Measurements from ENCODE around the gene GOLGB1.

The GOLGB1 gene

DNA sequence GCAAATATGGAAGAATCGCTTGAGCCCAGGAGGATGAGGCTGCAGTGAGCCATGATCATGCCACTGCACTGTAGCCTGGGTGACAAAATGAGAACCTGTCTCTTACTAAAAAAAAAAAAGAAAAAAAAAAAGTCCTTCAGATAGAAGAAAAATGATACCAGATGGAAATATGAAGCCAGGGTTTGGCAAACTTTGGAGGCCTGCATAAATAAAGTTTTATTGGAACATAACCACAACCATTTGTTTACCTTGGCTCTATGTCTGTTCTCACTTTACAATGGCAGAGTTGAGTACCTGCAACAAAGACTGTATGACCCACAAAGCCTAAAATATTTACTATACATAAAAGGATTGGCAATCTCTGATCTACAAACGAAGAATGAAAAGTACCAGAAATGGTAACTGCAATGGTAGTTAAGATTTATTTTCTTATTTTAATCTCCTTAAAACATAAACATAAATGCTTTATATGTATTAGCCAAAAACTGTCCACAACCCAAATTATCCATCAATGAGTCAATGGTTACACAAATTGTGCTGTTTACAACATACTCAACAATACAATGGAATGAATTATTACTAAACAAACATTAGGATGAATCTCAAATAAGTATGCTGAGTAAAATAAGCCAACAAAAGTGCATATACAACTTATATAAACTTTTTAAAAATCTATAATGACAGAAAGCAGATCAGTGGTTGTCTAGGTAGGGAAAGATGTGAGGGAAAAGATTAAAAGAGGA lies 41.8 kb downstream of the GOLGB1 start:
- no peak overlapping the region for H3K4ac ChIP-seq (ENCODE audit: low read depth, low read length)
- H4K5ac ChIP-seq (ENCODE audit: low read length) = no peak overlapping the region
- H2AK5ac ChIP-seq (ENCODE audit: low read length) = no peak overlapping the region
- H2BK15ac ChIP-seq (replicated peaks; ENCODE audit: low read depth) = no peak overlapping the region
- no peaks in the 10 kb centered on the region for H3K36me3 ChIP-seq (ENCODE audit: control insufficient read depth, insufficient read depth, low read length)
- H3K79me1 ChIP-seq (ENCODE audit: low read length) = no peaks in the 10 kb centered on the region
- H3K18ac ChIP-seq (ENCODE audit: low read length) = no peak overlapping the region
- no peak overlapping the region for H2BK5ac ChIP-seq (ENCODE audit: low read length)
- no peak overlapping the region for H3K4me3 ChIP-seq (ENCODE audit: low read length)
- no peak overlapping the region for H3K27ac ChIP-seq (ENCODE audit: low read depth, low read length)
- no peaks in the 10 kb centered on the region for H3K27me3 ChIP-seq (ENCODE audit: insufficient read depth, low read length, poor library complexity)
- no peak for DNase-seq
- H3K23ac ChIP-seq (ENCODE audit: low read length) = no peak overlapping the region
- no peak overlapping the region for H4K8ac ChIP-seq (ENCODE audit: low read depth, low read length)
- WGBS (ENCODE audit: extremely low coverage, insufficient coverage, low lambda C conversion rate) = no CpG with 5 or more reads among the region's 2 CpGs
- no peak overlapping the region for H2BK120ac ChIP-seq (ENCODE audit: low read depth, low read length)
- no peaks in the 10 kb centered on the region for H3K4me1 ChIP-seq (ENCODE audit: control insufficient read depth, low read depth, low read length)
- no peak overlapping the region for H3K4me2 ChIP-seq (ENCODE audit: low read length)
- H3K56ac ChIP-seq (ENCODE audit: low read length) = no peak overlapping the region
- H3K79me2 ChIP-seq (ENCODE audit: control insufficient read depth, insufficient read depth, low read length) = no peaks in the 10 kb centered on the region
- no peak overlapping the region for H3K9ac ChIP-seq (ENCODE audit: low read length)

DNA sequence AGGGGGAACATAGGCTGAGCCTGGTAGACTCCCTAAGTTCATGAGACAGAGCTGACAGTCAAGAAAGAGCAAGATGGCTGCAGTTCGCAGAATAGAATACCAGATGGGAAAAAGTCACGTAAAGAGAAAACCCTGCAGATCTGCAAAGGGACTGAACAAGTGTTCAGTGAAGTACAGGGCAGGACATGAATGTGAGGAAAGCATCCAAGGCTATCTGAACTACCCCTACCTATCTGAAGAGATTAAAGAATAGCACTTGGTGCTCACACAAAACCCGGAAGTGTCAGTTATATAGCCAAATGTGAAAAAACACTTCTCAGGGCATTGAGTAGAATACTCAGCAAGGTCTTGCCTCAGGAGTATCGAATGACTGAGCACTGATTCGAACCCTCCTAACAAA lies 44.0 kb downstream of the GOLGB1 start:
- no peak overlapping the region for H2BK120ac ChIP-seq (ENCODE audit: low read depth, low read length)
- H3K79me2 ChIP-seq (ENCODE audit: control insufficient read depth, insufficient read depth, low read length) = no peaks in the 10 kb centered on the region
- no CpG with 5 or more reads among the region's 5 CpGs for WGBS (ENCODE audit: extremely low coverage, insufficient coverage, low lambda C conversion rate)
- H4K5ac ChIP-seq (ENCODE audit: low read length) = no peak overlapping the region
- no peaks in the 10 kb centered on the region for H3K27me3 ChIP-seq (ENCODE audit: insufficient read depth, low read length, poor library complexity)
- H3K27ac ChIP-seq (ENCODE audit: low read depth, low read length) = no peak overlapping the region
- no peak overlapping the region for H3K4me3 ChIP-seq (ENCODE audit: low read length)
- no peaks in the 10 kb centered on the region for H3K79me1 ChIP-seq (ENCODE audit: low read length)
- no peak overlapping the region for H2BK5ac ChIP-seq (ENCODE audit: low read length)
- no peaks in the 10 kb centered on the region for H3K4me1 ChIP-seq (ENCODE audit: control insufficient read depth, low read depth, low read length)
- H3K4ac ChIP-seq (ENCODE audit: low read depth, low read length) = no peak overlapping the region
- no peak overlapping the region for H3K4me2 ChIP-seq (ENCODE audit: low read length)
- no peak overlapping the region for H3K9ac ChIP-seq (ENCODE audit: low read length)
- no peaks in the 10 kb centered on the region for H3K36me3 ChIP-seq (ENCODE audit: control insufficient read depth, insufficient read depth, low read length)
- H3K23ac ChIP-seq (ENCODE audit: low read length) = no peak overlapping the region
- no peak for DNase-seq
- no peak overlapping the region for H2AK5ac ChIP-seq (ENCODE audit: low read length)
- H2BK15ac ChIP-seq (replicated peaks; ENCODE audit: low read depth) = no peak overlapping the region
- H4K8ac ChIP-seq (ENCODE audit: low read depth, low read length) = no peak overlapping the region
- no peak overlapping the region for H3K18ac ChIP-seq (ENCODE audit: low read length)
- H3K56ac ChIP-seq (ENCODE audit: low read length) = no peak overlapping the region

DNA sequence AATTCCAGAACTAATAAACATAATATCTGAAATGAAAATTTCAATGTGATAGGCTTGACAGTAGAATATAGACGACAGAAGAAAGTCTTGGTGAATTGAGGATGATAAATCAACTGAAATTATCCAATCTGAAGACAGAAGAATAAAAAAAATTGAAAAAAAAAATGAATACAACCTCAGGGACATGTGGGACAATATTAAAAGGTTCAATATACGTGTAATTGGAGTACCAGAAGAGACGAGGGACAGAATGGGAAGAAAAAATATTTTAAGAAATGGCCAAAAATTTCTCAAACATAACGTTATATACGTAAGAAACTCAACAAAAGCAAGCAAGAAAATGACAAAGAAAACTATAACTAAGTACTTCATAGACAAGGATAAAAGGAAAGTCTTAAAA lies 45.6 kb downstream of the GOLGB1 start:
- no peak overlapping the region for H2BK5ac ChIP-seq (ENCODE audit: low read length)
- H3K27ac ChIP-seq (ENCODE audit: low read depth, low read length) = no peak overlapping the region
- H3K4ac ChIP-seq (ENCODE audit: low read depth, low read length) = no peak overlapping the region
- H3K56ac ChIP-seq (ENCODE audit: low read length) = no peak overlapping the region
- no peaks in the 10 kb centered on the region for H3K79me1 ChIP-seq (ENCODE audit: low read length)
- DNase-seq = no peak
- H3K36me3 ChIP-seq (ENCODE audit: control insufficient read depth, insufficient read depth, low read length) = no peaks in the 10 kb centered on the region
- H3K27me3 ChIP-seq (ENCODE audit: insufficient read depth, low read length, poor library complexity) = no peaks in the 10 kb centered on the region
- no peak overlapping the region for H2BK120ac ChIP-seq (ENCODE audit: low read depth, low read length)
- no peak overlapping the region for H4K8ac ChIP-seq (ENCODE audit: low read depth, low read length)
- no peaks in the 10 kb centered on the region for H3K4me1 ChIP-seq (ENCODE audit: control insufficient read depth, low read depth, low read length)
- H3K79me2 ChIP-seq (ENCODE audit: control insufficient read depth, insufficient read depth, low read length) = no peaks in the 10 kb centered on the region
- no peak overlapping the region for H2BK15ac ChIP-seq (replicated peaks; ENCODE audit: low read depth)
- no peak overlapping the region for H2AK5ac ChIP-seq (ENCODE audit: low read length)
- WGBS (ENCODE audit: extremely low coverage, insufficient coverage, low lambda C conversion rate) = no CpG with 5 or more reads among the region's 5 CpGs
- H4K5ac ChIP-seq (ENCODE audit: low read length) = no peak overlapping the region
- no peak overlapping the region for H3K23ac ChIP-seq (ENCODE audit: low read length)
- no peak overlapping the region for H3K9ac ChIP-seq (ENCODE audit: low read length)
- no peak overlapping the region for H3K4me3 ChIP-seq (ENCODE audit: low read length)
- H3K18ac ChIP-seq (ENCODE audit: low read length) = no peak overlapping the region
- H3K4me2 ChIP-seq (ENCODE audit: low read length) = no peak overlapping the region

- peaks cover 3% of the 10 kb centered on the region for H3K36me3 ChIP-seq (ENCODE audit: control insufficient read depth, insufficient read depth, low read length)
- no peak overlapping the region for H3K56ac ChIP-seq (ENCODE audit: low read length)
- H3K4me1 ChIP-seq (ENCODE audit: control insufficient read depth, low read depth, low read length) = no peaks in the 10 kb centered on the region
- no peaks in the 10 kb centered on the region for H3K27me3 ChIP-seq (ENCODE audit: insufficient read depth, low read length, poor library complexity)
- H2AK5ac ChIP-seq (ENCODE audit: low read length) = no peak overlapping the region
- H3K79me2 ChIP-seq (ENCODE audit: control insufficient read depth, insufficient read depth, low read length) = no peaks in the 10 kb centered on the region
- H3K4me3 ChIP-seq (ENCODE audit: low read length) = no peak overlapping the region
- H4K8ac ChIP-seq (ENCODE audit: low read depth, low read length) = no peak overlapping the region
- H3K79me1 ChIP-seq (ENCODE audit: low read length) = no peaks in the 10 kb centered on the region
- no peak overlapping the region for H3K23ac ChIP-seq (ENCODE audit: low read length)
- H3K4ac ChIP-seq (ENCODE audit: low read depth, low read length) = no peak overlapping the region
- no peak overlapping the region for H3K18ac ChIP-seq (ENCODE audit: low read length)
- no peak overlapping the region for H3K4me2 ChIP-seq (ENCODE audit: low read length)
- H4K5ac ChIP-seq (ENCODE audit: low read length) = no peak overlapping the region
- H3K27ac ChIP-seq (ENCODE audit: low read depth, low read length) = no peak overlapping the region
- H2BK5ac ChIP-seq (ENCODE audit: low read length) = no peak overlapping the region
- H2BK15ac ChIP-seq (replicated peaks; ENCODE audit: low read depth) = no peak overlapping the region
- H2BK120ac ChIP-seq (ENCODE audit: low read depth, low read length) = no peak overlapping the region
- DNase-seq = no peak
- H3K9ac ChIP-seq (ENCODE audit: low read length) = no peak overlapping the region
Observed at GRCh38 chr3:121698901-121699300, 50.6 kb downstream of the GOLGB1 start.

DNA sequence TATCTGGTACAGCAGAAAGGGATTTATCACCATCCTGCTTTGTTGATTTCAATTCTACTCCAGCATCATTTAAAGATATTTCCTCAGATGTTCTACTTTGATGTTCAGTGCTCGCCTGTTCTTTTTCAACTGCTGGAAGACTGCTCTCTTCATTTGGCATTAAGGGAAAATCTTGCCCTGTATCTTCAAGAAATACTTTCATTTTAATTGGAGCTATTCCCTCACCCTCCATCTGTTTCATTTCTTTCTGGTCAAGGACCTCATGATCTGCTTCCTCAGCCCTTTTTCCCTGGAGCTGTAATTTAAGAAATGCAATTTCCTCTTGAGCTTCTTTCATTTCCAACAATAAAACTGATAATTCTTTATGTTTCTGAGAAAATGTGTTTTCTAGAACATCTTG lies 51.1 kb downstream of the GOLGB1 start:
- peaks cover 3% of the 10 kb centered on the region for H3K36me3 ChIP-seq (ENCODE audit: control insufficient read depth, insufficient read depth, low read length)
- H3K27me3 ChIP-seq (ENCODE audit: insufficient read depth, low read length, poor library complexity) = no peaks in the 10 kb centered on the region
- H4K5ac ChIP-seq (ENCODE audit: low read length) = no peak overlapping the region
- H3K4ac ChIP-seq (ENCODE audit: low read depth, low read length) = no peak overlapping the region
- no peak overlapping the region for H2BK120ac ChIP-seq (ENCODE audit: low read depth, low read length)
- no peak overlapping the region for H2AK5ac ChIP-seq (ENCODE audit: low read length)
- H3K4me2 ChIP-seq (ENCODE audit: low read length) = no peak overlapping the region
- no peak overlapping the region for H3K18ac ChIP-seq (ENCODE audit: low read length)
- H3K23ac ChIP-seq (ENCODE audit: low read length) = no peak overlapping the region
- H3K79me2 ChIP-seq (ENCODE audit: control insufficient read depth, insufficient read depth, low read length) = no peaks in the 10 kb centered on the region
- no peaks in the 10 kb centered on the region for H3K79me1 ChIP-seq (ENCODE audit: low read length)
- no CpG with 5 or more reads among the region's 1 CpG for WGBS (ENCODE audit: extremely low coverage, insufficient coverage, low lambda C conversion rate)
- no peak overlapping the region for H3K4me3 ChIP-seq (ENCODE audit: low read length)
- no peak for DNase-seq
- H2BK5ac ChIP-seq (ENCODE audit: low read length) = no peak overlapping the region
- H3K56ac ChIP-seq (ENCODE audit: low read length) = no peak overlapping the region
- no peak overlapping the region for H3K27ac ChIP-seq (ENCODE audit: low read depth, low read length)
- no peaks in the 10 kb centered on the region for H3K4me1 ChIP-seq (ENCODE audit: control insufficient read depth, low read depth, low read length)
- H3K9ac ChIP-seq (ENCODE audit: low read length) = no peak overlapping the region
- H4K8ac ChIP-seq (ENCODE audit: low read depth, low read length) = no peak overlapping the region
- no peak overlapping the region for H2BK15ac ChIP-seq (replicated peaks; ENCODE audit: low read depth)

DNA sequence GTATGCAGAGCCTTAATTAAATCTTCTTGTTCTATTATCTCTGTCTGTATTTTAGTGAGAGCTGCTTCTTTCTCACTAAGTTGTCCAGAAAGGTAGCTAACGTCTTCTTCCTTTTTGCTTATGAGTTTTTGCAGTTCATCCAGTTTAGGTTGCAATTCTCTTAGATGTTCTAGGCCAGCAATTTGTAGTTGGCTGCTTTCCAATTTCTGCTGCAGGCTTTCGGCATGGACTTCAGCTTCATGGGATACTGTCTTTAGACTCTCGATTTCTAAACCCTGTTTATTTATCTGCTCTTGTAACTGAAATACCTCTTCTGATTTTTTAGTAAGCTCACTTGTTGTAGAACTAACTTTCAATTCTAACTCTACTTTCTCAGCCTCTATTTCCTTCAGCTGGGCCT lies 53.4 kb downstream of the GOLGB1 start:
- no peaks in the 10 kb centered on the region for H3K4me1 ChIP-seq (ENCODE audit: control insufficient read depth, low read depth, low read length)
- H2BK120ac ChIP-seq (ENCODE audit: low read depth, low read length) = no peak overlapping the region
- no CpG with 5 or more reads among the region's 3 CpGs for WGBS (ENCODE audit: extremely low coverage, insufficient coverage, low lambda C conversion rate)
- no peak overlapping the region for H3K23ac ChIP-seq (ENCODE audit: low read length)
- H3K4me2 ChIP-seq (ENCODE audit: low read length) = no peak overlapping the region
- H2BK5ac ChIP-seq (ENCODE audit: low read length) = no peak overlapping the region
- H3K27me3 ChIP-seq (ENCODE audit: insufficient read depth, low read length, poor library complexity) = no peaks in the 10 kb centered on the region
- H2AK5ac ChIP-seq (ENCODE audit: low read length) = no peak overlapping the region
- no peak overlapping the region for H4K8ac ChIP-seq (ENCODE audit: low read depth, low read length)
- no peaks in the 10 kb centered on the region for H3K79me2 ChIP-seq (ENCODE audit: control insufficient read depth, insufficient read depth, low read length)
- no peak overlapping the region for H3K18ac ChIP-seq (ENCODE audit: low read length)
- no peak for DNase-seq
- H3K9ac ChIP-seq (ENCODE audit: low read length) = no peak overlapping the region
- H3K4ac ChIP-seq (ENCODE audit: low read depth, low read length) = no peak overlapping the region
- no peak overlapping the region for H3K4me3 ChIP-seq (ENCODE audit: low read length)
- no peak overlapping the region for H4K5ac ChIP-seq (ENCODE audit: low read length)
- H3K79me1 ChIP-seq (ENCODE audit: low read length) = no peaks in the 10 kb centered on the region
- no peak overlapping the region for H3K56ac ChIP-seq (ENCODE audit: low read length)
- H3K27ac ChIP-seq (ENCODE audit: low read depth, low read length) = no peak overlapping the region
- no peak overlapping the region for H2BK15ac ChIP-seq (replicated peaks; ENCODE audit: low read depth)
- H3K36me3 ChIP-seq (ENCODE audit: control insufficient read depth, insufficient read depth, low read length) = peaks cover 5% of the 10 kb centered on the region
